Mesodermal cell (in vitro differentiated cells): ENCODE measurements around the gene TRAPPC3L.

ENCODE experiments used
- H3K27ac ChIP-seq: 2 replicates; pipeline ENCODE4 v1.7.0; 2013; ENCODE audit warnings: mild to moderate bottlenecking, low read depth, low read length, moderate library complexity; ENCODE audit not compliant: severe bottlenecking
- H3K36me3 ChIP-seq: 2 replicates; pipeline ENCODE4 v1.7.1; 2013; ENCODE audit warnings: mild to moderate bottlenecking, low read length, moderate library complexity; ENCODE audit not compliant: control insufficient read depth, insufficient read depth
- H3K4me1 ChIP-seq: one replicate; pipeline ENCODE4 v1.7.1; 2013; ENCODE audit warnings: mild to moderate bottlenecking, low read length; ENCODE audit not compliant: insufficient read depth, control insufficient read depth, poor library complexity, severe bottlenecking
- H3K4me3 ChIP-seq: 2 replicates; pipeline ENCODE4 v1.7.0; 2013; ENCODE audit warnings: low read length, control low read depth, mild to moderate bottlenecking; ENCODE audit not compliant: insufficient read depth, poor library complexity, severe bottlenecking; ENCODE audit errors: extremely low read depth
- H3K9me3 ChIP-seq: 2 replicates; pipeline ENCODE4 v1.7.1; 2013; ENCODE audit warnings: mild to moderate bottlenecking, low read length, moderate library complexity; ENCODE audit not compliant: control insufficient read depth
- WGBS, 2 experiments: methylation state at CpG; one replicate each; pipeline ENCODE4 v1.1.5; 2013; ENCODE audit warnings: missing lambda C conversion rate in 2 of 2; ENCODE audit not compliant: insufficient coverage in 2 of 2; 5-methylcytosine and 5-hydroxymethylcytosine counted together

Gene TRAPPC3L

GRCh38 chr6:116450769-116451740 lies 94.4 kb downstream of the TRAPPC3L start:
- Histone ChIP-seq H3K4me1 (peaks cover 8% of the 10 kb centered on the region), H3K27ac (no peak overlapping the region), H3K36me3 (no peaks in the 10 kb centered on the region), H3K9me3 (no peaks in the 10 kb centered on the region), H3K4me3 (no peak overlapping the region)
- 91 to 93% methylated on average over 4 to 5 of the region's 9 CpGs for WGBS, 2 experiments

GRCh38 chr6:116450185-116450710 lies 95.2 kb downstream of the TRAPPC3L start:
- Histone ChIP-seq H3K36me3 (no peaks in the 10 kb centered on the region), H3K4me3 (no peak overlapping the region), H3K27ac (no peak overlapping the region), H3K9me3 (no peaks in the 10 kb centered on the region), H3K4me1 (peaks cover 8% of the 10 kb centered on the region)
- no CpG with 5 or more reads among the region's 1 CpG for WGBS, 2 experiments

- H3K4me1 ChIP-seq = peaks cover 8% of the 10 kb centered on the region
- H3K27ac ChIP-seq = no peak overlapping the region
- no CpG with 5 or more reads among the region's 1 CpG for WGBS, 2 experiments
- no peaks in the 10 kb centered on the region for H3K36me3 ChIP-seq
- H3K4me3 ChIP-seq = no peak overlapping the region
- no peaks in the 10 kb centered on the region for H3K9me3 ChIP-seq
Measured at GRCh38 chr6:116449565-116449964, 95.9 kb downstream of the TRAPPC3L start.

GRCh38 chr6:116447496-116448011 lies 97.9 kb downstream of the TRAPPC3L start:
- Histone ChIP-seq H3K27ac (no peak overlapping the region), H3K4me1 (peaks cover 8% of the 10 kb centered on the region), H3K9me3 (no peaks in the 10 kb centered on the region), H3K4me3 (no peak overlapping the region), H3K36me3 (no peaks in the 10 kb centered on the region)
- 50 to 78% methylated on average over 1 of the region's 2 CpGs for WGBS, 2 experiments

GRCh38 chr6:116447052-116447451 lies 98.4 kb downstream of the TRAPPC3L start:
- 100% methylated on average over 1 of the region's 3 CpGs for WGBS, 2 experiments
- no peak overlapping the region for H3K27ac ChIP-seq
- H3K9me3 ChIP-seq = no peaks in the 10 kb centered on the region
- no peaks in the 10 kb centered on the region for H3K36me3 ChIP-seq
- no peak overlapping the region for H3K4me3 ChIP-seq
- H3K4me1 ChIP-seq = peaks cover 8% of the 10 kb centered on the region

- H3K36me3 ChIP-seq = no peaks in the 10 kb centered on the region
- no CpG with 5 or more reads among the region's 1 CpG for WGBS, 2 experiments
- peaks cover 8% of the 10 kb centered on the region for H3K4me1 ChIP-seq
- H3K27ac ChIP-seq = no peak overlapping the region
- no peak overlapping the region for H3K4me3 ChIP-seq
- no peaks in the 10 kb centered on the region for H3K9me3 ChIP-seq
Measured at GRCh38 chr6:116446399-116446798, 99.1 kb downstream of the TRAPPC3L start.

GRCh38 chr6:116445102-116445501 lies 100.4 kb downstream of the TRAPPC3L start:
- WGBS, 2 experiments = 75 to 84% methylated on average over 3 to 4 of the region's 5 CpGs
- peaks cover 8% of the 10 kb centered on the region for H3K4me1 ChIP-seq
- no peaks in the 10 kb centered on the region for H3K9me3 ChIP-seq
- no peak overlapping the region for H3K4me3 ChIP-seq
- H3K27ac ChIP-seq = no peak overlapping the region
- H3K36me3 ChIP-seq = no peaks in the 10 kb centered on the region
